Panc1 (cell line): ENCODE results near the gene CDK19.

ENCODE experiments used
- POLR2AphosphoS5 ChIP-seq: IDR thresholded peaks from 2 replicates; pipeline ENCODE4 v1.6.1; 2012; ENCODE audit warnings: mild to moderate bottlenecking, low read depth, low read length, moderate library complexity
- REST ChIP-seq, 2 experiments: IDR thresholded peaks; 2 replicates each; pipeline ENCODE4 v1.6.1; 2011 to 2012; ENCODE audit warnings: low read depth in 2 of 2, control low read depth in 1 of 2, low read length in 1 of 2, mild to moderate bottlenecking in 1 of 2, moderate library complexity in 1 of 2; ENCODE audit not compliant: insufficient read depth in 1 of 2
- TCF7L2 ChIP-seq: IDR thresholded peaks from 2 replicates; pipeline ENCODE4 v1.6.1; 2011; ENCODE audit warnings: mild to moderate bottlenecking, low read depth, low read length, inconsistent platforms
- TF ChIP-seq, protein P1 (sequence below): fragments of 450-650 bp; IDR thresholded peaks from 2 replicates; pipeline ENCODE4 v1.5.1; 2017; ENCODE audit warnings: mild to moderate bottlenecking

DNA sequence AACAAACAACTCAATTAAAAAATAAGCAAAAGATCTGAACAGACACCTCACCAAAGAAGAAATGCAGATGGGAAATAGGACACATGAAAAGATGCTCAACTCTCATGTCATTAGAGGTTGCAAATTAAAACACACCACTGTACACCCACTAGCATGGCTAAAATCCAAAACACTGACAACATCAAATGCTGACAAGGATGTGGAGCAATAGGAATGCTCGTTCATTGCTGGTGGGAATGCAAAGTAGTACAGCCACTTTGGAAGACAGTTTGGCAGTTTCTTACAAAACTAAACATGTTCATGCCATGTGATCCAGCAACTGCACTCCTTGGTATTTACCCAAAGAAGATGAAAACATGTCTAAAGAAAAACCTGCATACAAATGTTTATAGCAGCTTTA is 47.2 kb downstream of the CDK19 start:
- no peak for TF ChIP-seq TCF7L2
- TF ChIP-seq, protein P1, sequence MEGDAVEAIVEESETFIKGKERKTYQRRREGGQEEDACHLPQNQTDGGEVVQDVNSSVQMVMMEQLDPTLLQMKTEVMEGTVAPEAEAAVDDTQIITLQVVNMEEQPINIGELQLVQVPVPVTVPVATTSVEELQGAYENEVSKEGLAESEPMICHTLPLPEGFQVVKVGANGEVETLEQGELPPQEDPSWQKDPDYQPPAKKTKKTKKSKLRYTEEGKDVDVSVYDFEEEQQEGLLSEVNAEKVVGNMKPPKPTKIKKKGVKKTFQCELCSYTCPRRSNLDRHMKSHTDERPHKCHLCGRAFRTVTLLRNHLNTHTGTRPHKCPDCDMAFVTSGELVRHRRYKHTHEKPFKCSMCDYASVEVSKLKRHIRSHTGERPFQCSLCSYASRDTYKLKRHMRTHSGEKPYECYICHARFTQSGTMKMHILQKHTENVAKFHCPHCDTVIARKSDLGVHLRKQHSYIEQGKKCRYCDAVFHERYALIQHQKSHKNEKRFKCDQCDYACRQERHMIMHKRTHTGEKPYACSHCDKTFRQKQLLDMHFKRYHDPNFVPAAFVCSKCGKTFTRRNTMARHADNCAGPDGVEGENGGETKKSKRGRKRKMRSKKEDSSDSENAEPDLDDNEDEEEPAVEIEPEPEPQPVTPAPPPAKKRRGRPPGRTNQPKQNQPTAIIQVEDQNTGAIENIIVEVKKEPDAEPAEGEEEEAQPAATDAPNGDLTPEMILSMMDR: no peak
- no peak for TF ChIP-seq POLR2AphosphoS5
- TF ChIP-seq REST (IDR thresholded peaks at IDR 0.05; ENCODE audit: insufficient read depth in 1 of 2, low read depth in 2 of 2, low read length in 1 of 2): no peak
